Measurements from ENCODE around the gene FRY. TPM values are rescaled to one million over a fixed set of nuclear protein-coding genes. Genes with fewer than 3 reads are reported as not detected.

FRY gene
- total and polyA plus RNA-seq, 10 of the 15 experiments (the other 5 are each of a cell fraction or from before 2014, with no cell fraction given) = 0.18 to 1.4 (median 0.30) TPM

DNA sequence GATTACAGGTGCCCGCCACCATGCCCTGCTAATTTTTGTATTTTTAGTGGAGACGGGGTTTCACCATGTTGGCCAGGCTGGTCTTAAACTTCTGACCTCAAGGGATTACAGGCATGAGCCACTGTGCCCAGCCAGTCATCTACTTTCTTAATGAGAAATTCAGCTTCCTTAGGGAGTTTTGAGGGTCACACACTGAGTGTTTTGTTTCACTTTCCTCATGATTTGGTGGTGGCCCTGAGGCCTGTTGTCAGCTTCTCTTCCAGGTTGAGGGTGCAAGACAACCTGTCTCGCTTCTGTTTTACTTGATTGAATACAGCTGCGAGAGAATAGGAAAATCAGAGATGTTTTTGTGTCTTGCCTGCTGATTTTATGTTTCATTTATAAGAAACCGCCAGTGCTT, 9.9 kb downstream of the FRY start (continued):
- TF ChIP-seq, protein P1, sequence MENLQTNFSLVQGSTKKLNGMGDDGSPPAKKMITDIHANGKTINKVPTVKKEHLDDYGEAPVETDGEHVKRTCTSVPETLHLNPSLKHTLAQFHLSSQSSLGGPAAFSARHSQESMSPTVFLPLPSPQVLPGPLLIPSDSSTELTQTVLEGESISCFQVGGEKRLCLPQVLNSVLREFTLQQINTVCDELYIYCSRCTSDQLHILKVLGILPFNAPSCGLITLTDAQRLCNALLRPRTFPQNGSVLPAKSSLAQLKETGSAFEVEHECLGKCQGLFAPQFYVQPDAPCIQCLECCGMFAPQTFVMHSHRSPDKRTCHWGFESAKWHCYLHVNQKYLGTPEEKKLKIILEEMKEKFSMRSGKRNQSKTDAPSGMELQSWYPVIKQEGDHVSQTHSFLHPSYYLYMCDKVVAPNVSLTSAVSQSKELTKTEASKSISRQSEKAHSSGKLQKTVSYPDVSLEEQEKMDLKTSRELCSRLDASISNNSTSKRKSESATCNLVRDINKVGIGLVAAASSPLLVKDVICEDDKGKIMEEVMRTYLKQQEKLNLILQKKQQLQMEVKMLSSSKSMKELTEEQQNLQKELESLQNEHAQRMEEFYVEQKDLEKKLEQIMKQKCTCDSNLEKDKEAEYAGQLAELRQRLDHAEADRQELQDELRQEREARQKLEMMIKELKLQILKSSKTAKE (IDR thresholded peaks at IDR 0.05; ENCODE audit: low read depth, poor library complexity, severe bottlenecking) = peak; percentile 43
- TF ChIP-seq FOXM1 (IDR thresholded peaks at IDR 0.05; ENCODE audit: low read depth, low read length) (0 out of 2 replicates have a peak, but pooled peaks have one; percentile 19), MTA3 (IDR thresholded peaks at IDR 0.05; ENCODE audit: borderline replicate concordance, low read length) (no peak), ETV6 (conservative IDR thresholded peaks at IDR 0.05 in 1 of 2, IDR thresholded peaks at IDR 0.05 in 1 of 2; ENCODE audit: borderline replicate concordance in 1 of 2, low read depth in 1 of 2) (0 out of 4 replicates have a peak, but pooled peaks of 1 of the 2 experiments have one; percentile 34), ZBED1 (IDR thresholded peaks at IDR 0.05; ENCODE audit: borderline replicate concordance) (no peak), HDGF (IDR thresholded peaks at IDR 0.05) (no peak), ZNF274 (IDR thresholded peaks at IDR 0.05; ENCODE audit: insufficient read depth, insufficient read length) (no peak), NR2F1 (conservative IDR thresholded peaks at IDR 0.05) (0 out of 2 replicates have a peak, but pooled peaks have one; percentile 41), JUNB (IDR thresholded peaks at IDR 0.05) (peak; percentile 44), SMAD1 (IDR thresholded peaks at IDR 0.05; ENCODE audit: low read depth, partially characterized antibody) (no peak), MTA2 (IDR thresholded peaks at IDR 0.05; ENCODE audit: low read depth) (no peak), TCF12 (IDR thresholded peaks at IDR 0.05; ENCODE audit: low read depth, low read length) (0 out of 2 replicates have a peak, but pooled peaks have one; percentile 37), RBBP5 (conservative IDR thresholded peaks at IDR 0.05) (no peak), CEBPB (IDR thresholded peaks at IDR 0.05; ENCODE audit: borderline replicate concordance in 1 of 2, low read depth in 2 of 2, low read length in 2 of 2) (no peak), ZNF217 (IDR thresholded peaks at IDR 0.05) (no peak), CBX5 (IDR thresholded peaks at IDR 0.05; ENCODE audit: low read depth) (no peak), RUNX3 (IDR thresholded peaks at IDR 0.05; ENCODE audit: low read length) (peak; percentile 53; the same call in 1 of the 2 replicates), NBN (IDR thresholded peaks at IDR 0.05) (no peak), WRNIP1 (IDR thresholded peaks at IDR 0.05; ENCODE audit: borderline replicate concordance, low read depth, low read length) (no peak), TCF3 (IDR thresholded peaks at IDR 0.05; ENCODE audit: borderline replicate concordance, insufficient read depth, low read depth, low read length) (0 out of 2 replicates have a peak, but pooled peaks have one; percentile 26), NR2C1 (IDR thresholded peaks at IDR 0.05) (no peak)
- TF ChIP-seq, protein P2, sequence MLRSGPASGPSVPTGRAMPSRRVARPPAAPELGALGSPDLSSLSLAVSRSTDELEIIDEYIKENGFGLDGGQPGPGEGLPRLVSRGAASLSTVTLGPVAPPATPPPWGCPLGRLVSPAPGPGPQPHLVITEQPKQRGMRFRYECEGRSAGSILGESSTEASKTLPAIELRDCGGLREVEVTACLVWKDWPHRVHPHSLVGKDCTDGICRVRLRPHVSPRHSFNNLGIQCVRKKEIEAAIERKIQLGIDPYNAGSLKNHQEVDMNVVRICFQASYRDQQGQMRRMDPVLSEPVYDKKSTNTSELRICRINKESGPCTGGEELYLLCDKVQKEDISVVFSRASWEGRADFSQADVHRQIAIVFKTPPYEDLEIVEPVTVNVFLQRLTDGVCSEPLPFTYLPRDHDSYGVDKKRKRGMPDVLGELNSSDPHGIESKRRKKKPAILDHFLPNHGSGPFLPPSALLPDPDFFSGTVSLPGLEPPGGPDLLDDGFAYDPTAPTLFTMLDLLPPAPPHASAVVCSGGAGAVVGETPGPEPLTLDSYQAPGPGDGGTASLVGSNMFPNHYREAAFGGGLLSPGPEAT (IDR thresholded peaks at IDR 0.05; ENCODE audit: low read depth) = peak; percentile 52; the same call in 1 of the 2 replicates
- TF ChIP-seq, protein P3, sequence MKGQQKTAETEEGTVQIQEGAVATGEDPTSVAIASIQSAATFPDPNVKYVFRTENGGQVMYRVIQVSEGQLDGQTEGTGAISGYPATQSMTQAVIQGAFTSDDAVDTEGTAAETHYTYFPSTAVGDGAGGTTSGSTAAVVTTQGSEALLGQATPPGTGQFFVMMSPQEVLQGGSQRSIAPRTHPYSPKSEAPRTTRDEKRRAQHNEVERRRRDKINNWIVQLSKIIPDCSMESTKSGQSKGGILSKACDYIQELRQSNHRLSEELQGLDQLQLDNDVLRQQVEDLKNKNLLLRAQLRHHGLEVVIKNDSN (IDR thresholded peaks at IDR 0.05; ENCODE audit: borderline replicate concordance, extremely low read length, insufficient read depth, low read depth, low read length) = no peak
- TF ChIP-seq, protein P4, sequence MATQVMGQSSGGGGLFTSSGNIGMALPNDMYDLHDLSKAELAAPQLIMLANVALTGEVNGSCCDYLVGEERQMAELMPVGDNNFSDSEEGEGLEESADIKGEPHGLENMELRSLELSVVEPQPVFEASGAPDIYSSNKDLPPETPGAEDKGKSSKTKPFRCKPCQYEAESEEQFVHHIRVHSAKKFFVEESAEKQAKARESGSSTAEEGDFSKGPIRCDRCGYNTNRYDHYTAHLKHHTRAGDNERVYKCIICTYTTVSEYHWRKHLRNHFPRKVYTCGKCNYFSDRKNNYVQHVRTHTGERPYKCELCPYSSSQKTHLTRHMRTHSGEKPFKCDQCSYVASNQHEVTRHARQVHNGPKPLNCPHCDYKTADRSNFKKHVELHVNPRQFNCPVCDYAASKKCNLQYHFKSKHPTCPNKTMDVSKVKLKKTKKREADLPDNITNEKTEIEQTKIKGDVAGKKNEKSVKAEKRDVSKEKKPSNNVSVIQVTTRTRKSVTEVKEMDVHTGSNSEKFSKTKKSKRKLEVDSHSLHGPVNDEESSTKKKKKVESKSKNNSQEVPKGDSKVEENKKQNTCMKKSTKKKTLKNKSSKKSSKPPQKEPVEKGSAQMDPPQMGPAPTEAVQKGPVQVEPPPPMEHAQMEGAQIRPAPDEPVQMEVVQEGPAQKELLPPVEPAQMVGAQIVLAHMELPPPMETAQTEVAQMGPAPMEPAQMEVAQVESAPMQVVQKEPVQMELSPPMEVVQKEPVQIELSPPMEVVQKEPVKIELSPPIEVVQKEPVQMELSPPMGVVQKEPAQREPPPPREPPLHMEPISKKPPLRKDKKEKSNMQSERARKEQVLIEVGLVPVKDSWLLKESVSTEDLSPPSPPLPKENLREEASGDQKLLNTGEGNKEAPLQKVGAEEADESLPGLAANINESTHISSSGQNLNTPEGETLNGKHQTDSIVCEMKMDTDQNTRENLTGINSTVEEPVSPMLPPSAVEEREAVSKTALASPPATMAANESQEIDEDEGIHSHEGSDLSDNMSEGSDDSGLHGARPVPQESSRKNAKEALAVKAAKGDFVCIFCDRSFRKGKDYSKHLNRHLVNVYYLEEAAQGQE (IDR thresholded peaks at IDR 0.05; ENCODE audit: low read depth, low read length) = no peak
